HG02571 (cell line): ENCODE measurements around the gene BBS7.

Source experiments
- ATAC-seq: cut with Tn5 transposase; IDR thresholded peaks from one replicate; pipeline ENCODE4 v1.9.1; 2021; ENCODE audit warnings: mild to moderate bottlenecking, moderate library complexity; ENCODE audit not compliant: unreplicated experiment

BBS7 gene

GRCh38 chr4:121827853-121828252, 42.4 kb downstream of the BBS7 start:
- no peak for ATAC-seq

GRCh38 chr4:121824950-121825349, 45.3 kb downstream of the BBS7 start:
- ATAC-seq = no peak

- no peak for ATAC-seq
Observed at GRCh38 chr4:121824171-121824527, 46.1 kb downstream of the BBS7 start.

GRCh38 chr4:121823505-121824170, 46.6 kb downstream of the BBS7 start, which contains the start of gene CCNA2:
TSS of gene CCNA2 (minus strand) at chr4:121823883. CDS start at chr4:121823628, 255 bp downstream.
- ATAC-seq = peak; percentile 94

GRCh38 chr4:121822796-121823504, 47.3 kb downstream of the BBS7 start:
- ATAC-seq = peak; percentile 35

GRCh38 chr4:121822047-121822446, 48.2 kb downstream of the BBS7 start:
- ATAC-seq = no peak

- ATAC-seq = no peak
Observed at GRCh38 chr4:121819216-121819965, 50.9 kb downstream of the BBS7 start.

- ATAC-seq = no peak
Observed at GRCh38 chr4:121818215-121818614, 52.1 kb downstream of the BBS7 start.

- no peak for ATAC-seq
Observed at GRCh38 chr4:121817701-121818100, 52.6 kb downstream of the BBS7 start.

GRCh38 chr4:121817006-121817405, 53.3 kb downstream of the BBS7 start:
- no peak for ATAC-seq

GRCh38 chr4:121814756-121815155, 55.5 kb downstream of the BBS7 start:
- no peak for ATAC-seq

- no peak for ATAC-seq
Observed at GRCh38 chr4:121811122-121811521, 59.2 kb downstream of the BBS7 start.

GRCh38 chr4:121806411-121806810, 63.9 kb downstream of the BBS7 start:
- ATAC-seq = no peak

GRCh38 chr4:121801715-121802075, 68.6 kb downstream of the BBS7 start:
- ATAC-seq = no peak

- ATAC-seq = peak; percentile 77
Observed at GRCh38 chr4:121800961-121801714, 69.1 kb downstream of the BBS7 start, which contains the start of gene EXOSC9. TSS of gene EXOSC9 (plus strand) at chr4:121801323. CDS start at chr4:121801425, 102 bp downstream.

GRCh38 chr4:121800638-121800960, 69.7 kb downstream of the BBS7 start:
- ATAC-seq = peak; percentile 29

- no peak for ATAC-seq
Observed at GRCh38 chr4:121799867-121800501, 70.3 kb downstream of the BBS7 start.

GRCh38 chr4:121799208-121799823, 71.0 kb downstream of the BBS7 start:
- no peak for ATAC-seq

- ATAC-seq = no peak
Observed at GRCh38 chr4:121796283-121796682, 74.0 kb downstream of the BBS7 start.

GRCh38 chr4:121794505-121795188, 75.6 kb downstream of the BBS7 start:
- no peak for ATAC-seq
